CD4-positive, alpha-beta T cell treated with Interleukin-17A for 4 hours (primary cell): Measurements from ENCODE around the gene MYCBPAP.
A peak's percentile ranks its signal among the peaks of the same experiment; 100 is the strongest.

Source experiments
- DNase-seq: peaks from one replicate; pipeline ENCODE4 v3.0.0-alpha.2; 2020; ENCODE audit warnings: mixed read lengths

MYCBPAP gene

DNA sequence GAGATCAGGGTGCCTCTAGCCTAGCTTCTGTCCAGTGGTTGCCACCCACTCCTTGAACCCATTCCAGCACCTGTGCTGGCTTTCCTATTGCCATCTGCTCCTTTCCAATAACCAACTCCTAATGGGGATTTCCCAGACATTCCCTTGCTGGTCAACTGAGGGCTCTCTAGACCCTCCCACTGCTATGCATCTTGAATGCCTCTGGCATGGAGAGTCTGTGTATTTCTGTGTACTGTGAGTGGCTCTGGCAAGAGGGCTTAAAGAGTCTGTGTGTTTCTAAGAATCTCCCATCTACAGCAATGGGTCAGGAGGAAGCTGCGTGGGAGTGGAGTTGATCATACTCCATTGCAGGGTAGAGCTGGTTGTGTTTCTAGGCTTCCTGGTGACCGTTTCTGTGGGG is 13.3 kb downstream of the MYCBPAP start:
- DNase-seq: no peak

- DNase-seq: no peak
Measured at GRCh38 chr17:50522766-50523165, 14.5 kb downstream of the MYCBPAP start.

DNA sequence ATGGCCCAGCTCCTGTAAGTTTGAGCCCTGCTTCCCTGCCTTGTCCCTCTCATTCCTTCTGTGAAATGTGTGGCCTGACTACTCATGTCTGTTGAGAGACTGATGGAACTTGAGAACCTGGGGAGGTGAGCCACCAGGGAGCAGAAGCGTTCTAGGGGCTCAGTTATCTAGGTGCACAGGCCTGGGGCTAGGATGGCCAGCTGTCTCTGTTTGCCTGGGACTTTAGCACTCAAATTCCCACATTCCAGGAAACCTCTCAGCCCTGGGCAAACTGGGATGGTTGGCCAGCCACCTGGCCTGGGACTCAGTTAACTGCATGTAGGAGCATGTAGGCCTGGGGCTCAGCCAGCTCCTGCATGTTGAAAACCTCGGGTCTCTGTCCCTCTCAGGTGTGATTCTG is 15.0 kb downstream of the MYCBPAP start:
- DNase-seq: no peak

- DNase-seq: no peak
Measured at GRCh38 chr17:50524838-50525237, 16.6 kb downstream of the MYCBPAP start.

DNA sequence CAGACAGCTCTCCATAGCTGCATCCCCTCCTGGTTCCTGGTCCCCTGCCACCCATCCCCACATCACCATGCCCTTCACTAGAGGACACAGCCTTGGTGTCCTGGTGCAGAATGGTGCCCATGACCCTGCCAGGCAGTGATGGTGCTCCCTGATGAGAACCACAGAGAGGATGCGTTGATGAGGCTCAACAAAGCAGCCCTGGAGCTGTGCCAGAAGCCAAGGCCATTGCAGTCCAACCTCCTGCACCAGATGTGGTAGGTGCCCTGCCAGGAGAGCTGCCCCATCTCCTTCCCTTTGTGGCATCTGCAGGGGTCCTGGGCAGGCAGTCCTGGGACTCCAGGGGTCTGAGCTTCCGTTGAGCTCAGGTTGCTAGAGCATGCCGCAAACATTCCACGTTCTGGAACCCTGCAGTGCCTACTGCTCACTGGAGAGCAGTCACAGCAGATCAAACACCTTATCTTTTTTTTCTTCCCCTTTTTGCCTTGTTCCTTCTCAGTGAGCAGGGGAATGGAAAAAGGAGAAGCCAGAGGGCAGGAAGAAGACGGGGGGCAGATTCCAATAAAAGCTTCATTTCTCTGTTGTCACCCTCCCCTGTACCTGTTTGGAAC is 19.0 kb downstream of the MYCBPAP start:
- DNase-seq: no peak

- no peak for DNase-seq
Measured at GRCh38 chr17:50527949-50528474, 19.8 kb downstream of the MYCBPAP start.

- DNase-seq: no peak
Measured at GRCh38 chr17:50529849-50530248, 21.6 kb downstream of the MYCBPAP start.

GRCh38 chr17:50531428-50532025 is 23.3 kb downstream of the MYCBPAP start:
- no peak for DNase-seq

DNA sequence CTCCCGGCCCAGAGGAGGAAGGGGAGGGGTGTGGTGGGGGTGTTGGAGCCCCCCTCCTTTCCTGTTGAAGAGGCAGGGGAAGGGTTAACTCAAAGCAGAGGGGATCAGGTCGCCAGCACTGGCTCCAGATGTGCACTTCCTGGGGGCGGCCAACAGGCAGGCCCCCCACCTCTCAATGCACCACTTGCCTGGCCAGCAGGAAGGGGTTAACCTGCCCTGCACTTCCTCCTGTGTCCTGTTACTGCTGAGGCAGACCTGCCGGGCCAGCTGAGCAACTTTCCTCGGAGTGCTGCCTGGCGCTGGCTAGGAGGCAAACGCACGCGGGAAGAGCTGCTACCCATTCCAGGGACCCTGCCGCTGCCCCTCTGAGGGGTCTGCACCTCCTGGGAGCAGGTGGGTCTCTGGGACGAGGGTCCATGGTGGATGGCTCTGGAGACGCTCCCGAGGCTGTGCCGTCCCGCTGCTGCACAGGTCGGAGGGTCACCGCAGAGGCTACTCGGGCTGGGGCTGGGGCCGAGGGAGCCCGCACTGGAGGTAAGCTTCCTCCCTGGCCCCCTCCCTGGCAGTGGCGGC is 24.3 kb downstream of the MYCBPAP start, which contains the start of gene EPN3:
Gene EPN3, plus strand, starts transcription at position 284 of the 573 bp plus-strand sequence. CDS start 3,822 bp downstream, outside the sequence.
- no peak for DNase-seq

- DNase-seq: no peak
Measured at GRCh38 chr17:50533185-50533584, 24.9 kb downstream of the MYCBPAP start.

- DNase-seq: no peak
Measured at GRCh38 chr17:50533720-50534148, 25.5 kb downstream of the MYCBPAP start.

DNA sequence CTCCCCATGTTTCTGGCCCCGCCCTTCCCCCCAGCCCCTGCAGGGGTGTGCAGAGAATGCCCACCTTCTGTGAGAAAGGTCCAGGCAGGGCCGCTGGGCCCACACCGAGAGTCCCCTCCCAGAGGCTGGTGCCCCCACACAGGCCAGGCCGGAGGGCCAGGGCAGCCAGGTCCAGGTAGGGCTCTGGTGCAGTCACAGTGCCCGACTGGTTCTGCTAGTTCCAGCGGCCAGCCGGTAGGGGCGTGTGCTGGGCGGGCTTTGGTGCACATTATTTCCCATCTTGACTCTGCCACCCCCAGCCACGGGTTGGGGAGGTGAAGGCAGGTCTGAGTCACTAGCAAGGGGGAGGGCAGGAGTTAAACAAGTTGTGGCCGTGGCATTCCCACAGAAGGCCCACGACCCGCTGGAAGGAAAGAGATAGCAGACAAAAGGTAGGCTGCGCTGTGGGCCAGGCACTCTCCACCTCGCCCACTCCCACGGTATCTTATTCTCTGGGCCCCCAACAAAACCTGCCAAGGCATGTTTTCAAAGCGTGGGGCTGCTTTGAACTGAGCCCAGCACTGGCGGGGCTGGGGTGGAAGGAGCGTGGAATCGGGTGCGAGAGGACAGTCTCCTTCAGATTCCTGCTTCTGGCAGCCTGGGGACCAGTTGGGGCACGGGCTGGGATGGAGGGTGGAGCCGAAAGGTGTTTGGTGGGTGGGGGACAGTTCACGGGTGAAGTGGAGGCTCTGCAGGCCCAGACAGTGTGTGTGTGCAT is 26.2 kb downstream of the MYCBPAP start:
- peak; percentile 18 for DNase-seq

- DNase-seq: no peak
Measured at GRCh38 chr17:50534979-50535326, 26.7 kb downstream of the MYCBPAP start.

DNA sequence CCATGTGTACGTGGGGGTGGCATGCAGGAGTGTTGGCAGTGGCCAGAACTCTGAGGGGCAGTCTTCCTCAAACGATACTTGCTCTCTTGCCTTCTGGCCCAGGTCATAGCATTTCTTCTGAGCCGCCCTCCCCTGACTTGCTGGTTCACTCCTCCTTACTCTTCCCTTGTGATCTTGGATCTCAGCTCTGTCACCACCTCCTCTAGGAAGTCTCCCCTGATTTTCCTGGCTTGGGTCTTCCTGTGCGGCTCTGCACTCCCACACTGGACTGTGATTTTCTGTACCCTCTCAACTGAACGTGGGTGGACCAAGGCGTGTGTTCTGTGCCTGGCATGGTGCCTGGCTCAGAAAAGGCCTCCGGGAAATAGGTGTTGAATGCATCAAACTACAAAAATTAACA is 27.2 kb downstream of the MYCBPAP start:
- DNase-seq: no peak

DNA sequence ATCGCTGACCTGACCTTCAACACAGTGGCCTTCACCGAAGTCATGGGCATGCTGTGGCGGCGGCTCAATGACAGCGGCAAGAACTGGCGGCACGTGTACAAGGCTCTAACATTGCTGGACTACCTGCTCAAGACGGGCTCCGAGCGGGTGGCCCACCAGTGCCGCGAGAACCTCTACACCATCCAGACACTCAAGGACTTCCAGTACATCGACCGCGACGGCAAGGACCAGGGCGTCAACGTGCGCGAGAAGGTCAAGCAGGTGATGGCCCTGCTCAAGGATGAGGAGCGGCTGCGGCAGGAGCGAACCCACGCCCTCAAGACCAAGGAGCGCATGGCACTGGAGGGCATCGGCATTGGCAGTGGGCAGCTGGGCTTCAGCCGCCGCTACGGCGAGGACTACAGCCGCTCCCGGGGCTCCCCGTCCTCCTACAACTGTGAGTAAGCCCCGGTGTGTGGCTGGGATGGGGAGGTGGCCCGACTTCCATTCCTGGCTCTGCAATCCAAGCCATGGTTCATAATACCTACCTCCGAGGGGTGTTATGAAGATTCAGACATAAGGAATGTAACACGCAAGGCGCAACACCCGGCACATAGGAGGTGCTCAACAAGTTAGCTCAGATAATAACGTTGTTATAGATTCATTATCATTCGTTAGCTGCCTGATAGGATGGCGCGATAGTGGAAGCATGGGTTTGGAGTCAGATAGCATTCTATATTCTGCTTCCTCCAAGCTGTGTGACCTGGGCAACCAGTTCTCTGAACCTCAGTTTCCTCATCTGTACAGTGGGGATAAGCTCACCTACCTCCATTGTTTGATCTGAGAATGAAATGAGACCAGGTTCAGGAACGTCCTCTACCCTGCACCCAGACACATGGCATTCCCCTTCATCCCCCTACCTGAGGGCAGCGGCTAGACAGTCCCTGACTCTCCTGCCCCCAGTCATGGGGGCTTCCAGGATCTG is 28.7 kb downstream of the MYCBPAP start:
- no peak for DNase-seq

- no peak for DNase-seq
Measured at GRCh38 chr17:50537721-50538548, 29.7 kb downstream of the MYCBPAP start.

DNA sequence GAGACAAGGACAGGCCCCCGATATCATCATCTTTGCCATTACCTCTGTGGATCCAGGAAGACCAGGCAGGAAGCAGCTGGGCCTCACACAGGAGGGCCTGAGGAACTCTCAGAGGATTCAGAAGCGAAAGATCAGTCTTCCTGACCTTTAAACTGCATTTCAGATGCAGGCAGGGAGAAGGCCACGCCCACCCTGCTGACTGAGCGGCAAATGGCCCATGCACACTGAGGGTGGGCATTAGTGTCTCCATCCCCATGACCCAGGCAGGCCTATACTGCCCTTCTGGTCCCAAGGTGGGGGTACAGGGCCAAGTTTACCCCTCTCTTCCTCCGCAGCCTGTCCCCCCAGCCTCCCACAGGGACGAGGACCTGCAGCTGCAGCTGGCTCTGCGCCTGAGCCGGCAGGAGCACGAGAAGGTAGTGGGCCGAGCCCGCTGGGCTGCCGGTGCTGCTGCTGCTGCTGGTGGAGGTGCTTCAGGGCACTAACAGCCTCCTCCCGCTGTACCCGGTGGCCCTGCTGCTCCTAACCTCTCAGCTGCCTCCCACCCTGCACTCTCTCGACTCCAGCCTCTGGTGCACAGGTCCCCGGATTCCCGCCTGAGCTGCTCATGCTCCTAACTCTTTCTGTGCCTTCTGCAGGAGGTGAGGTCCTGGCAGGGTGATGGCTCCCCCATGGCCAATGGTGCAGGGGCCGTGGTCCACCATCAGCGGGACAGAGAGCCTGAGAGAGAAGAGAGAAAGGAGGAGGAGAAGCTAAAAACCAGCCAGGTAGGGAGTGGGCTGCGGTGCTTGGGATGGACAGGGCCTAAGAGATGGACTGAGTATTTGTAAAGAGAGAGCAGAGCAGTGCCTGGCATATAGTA is 30.5 kb downstream of the MYCBPAP start:
- no peak for DNase-seq

- DNase-seq: no peak
Measured at GRCh38 chr17:50539762-50540559, 31.7 kb downstream of the MYCBPAP start.
